ENCODE results near the gene ASPHD2.

DNA sequence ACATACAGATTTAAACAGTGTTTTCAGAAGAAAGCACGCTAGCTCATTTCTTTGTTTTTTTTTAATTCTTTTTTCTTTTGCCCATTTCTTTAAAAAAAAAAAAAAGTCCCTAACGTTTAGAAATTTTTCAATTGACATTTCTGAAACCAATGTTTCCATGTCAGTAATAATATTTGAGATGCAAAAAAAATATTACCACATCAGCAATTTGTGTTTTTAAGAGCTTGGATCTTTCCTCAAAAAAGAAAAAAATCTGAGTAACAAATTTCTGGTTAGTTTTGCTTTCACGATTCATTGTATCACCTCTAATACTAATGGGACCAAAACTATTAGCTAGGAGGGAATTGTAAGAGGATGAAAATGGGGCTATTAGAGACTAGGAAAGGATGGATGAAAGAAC, 39.9 kb upstream of the ASPHD2 start:
- TF ChIP-seq, protein P1, sequence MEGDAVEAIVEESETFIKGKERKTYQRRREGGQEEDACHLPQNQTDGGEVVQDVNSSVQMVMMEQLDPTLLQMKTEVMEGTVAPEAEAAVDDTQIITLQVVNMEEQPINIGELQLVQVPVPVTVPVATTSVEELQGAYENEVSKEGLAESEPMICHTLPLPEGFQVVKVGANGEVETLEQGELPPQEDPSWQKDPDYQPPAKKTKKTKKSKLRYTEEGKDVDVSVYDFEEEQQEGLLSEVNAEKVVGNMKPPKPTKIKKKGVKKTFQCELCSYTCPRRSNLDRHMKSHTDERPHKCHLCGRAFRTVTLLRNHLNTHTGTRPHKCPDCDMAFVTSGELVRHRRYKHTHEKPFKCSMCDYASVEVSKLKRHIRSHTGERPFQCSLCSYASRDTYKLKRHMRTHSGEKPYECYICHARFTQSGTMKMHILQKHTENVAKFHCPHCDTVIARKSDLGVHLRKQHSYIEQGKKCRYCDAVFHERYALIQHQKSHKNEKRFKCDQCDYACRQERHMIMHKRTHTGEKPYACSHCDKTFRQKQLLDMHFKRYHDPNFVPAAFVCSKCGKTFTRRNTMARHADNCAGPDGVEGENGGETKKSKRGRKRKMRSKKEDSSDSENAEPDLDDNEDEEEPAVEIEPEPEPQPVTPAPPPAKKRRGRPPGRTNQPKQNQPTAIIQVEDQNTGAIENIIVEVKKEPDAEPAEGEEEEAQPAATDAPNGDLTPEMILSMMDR (IDR thresholded peaks at IDR 0.05) = no peak
- no peak for TF ChIP-seq POLR2AphosphoS5 (IDR thresholded peaks at IDR 0.05)
- TF ChIP-seq POLR2A (IDR thresholded peaks at IDR 0.05) = no peak
